Left colon (tissue), 2 donors: ENCODE data around the gene NCOA1. TPM values are rescaled to one million over a fixed set of nuclear protein-coding genes. Genes with fewer than 3 reads are reported as not detected.
A peak's percentile ranks its signal among the peaks of the same experiment; 100 is the strongest.

Experiments used
- ATAC-seq: fragments of 200-7000 bp; cut with Tn5 transposase; one replicate; pipeline ENCODE4 v1.9.1; 2020; ENCODE audit warnings: mild to moderate bottlenecking, moderate library complexity
- DNase-seq, 2 donors: peaks; one replicate each; pipeline ENCODE4 v3.0.0-alpha.2; 2020
- intact Hi-C, 2 donors: fragments of 100-400 bp; cut with DNase I in 1 of 2; cut with micrococcal nuclease in 1 of 2; formaldehyde crosslinking; loops; one replicate each; pipeline versions ENCODE4 v1.11.2 to v1.14.0; 2022; cut with DNase I, micrococcal nuclease
- total RNA-seq, 2 donors: library from RNA; stranded (reverse); fragmentation: NEBNext Ultra II Directional; extraction: Animal tissue kit (Norgen Biotek cat#: 25700); gene quantifications; one replicate each; pipeline ENCODE4 v1.2.1, GENCODE V29; 2021
- donor health status: DM: no; HTN: no; CAD: no.
- donor health status: DM: yes; HTN: yes; CAD: no.

Gene NCOA1
- total RNA-seq, 2 donors from 2014 or later, result 34.2 to 38.9 TPM

- ATAC-seq (no peak), DNase-seq (no peak)
- intact Hi-C loops, result no loop called here
Measured at GRCh38 chr2:24496959-24497358, 5.9 kb downstream of the NCOA1 start.

GRCh38 chr2:24497685-24498084 is 6.6 kb downstream of the NCOA1 start:
- ATAC-seq, result no peak
- intact Hi-C loops, result no loop called here
- no peak for DNase-seq

DNA sequence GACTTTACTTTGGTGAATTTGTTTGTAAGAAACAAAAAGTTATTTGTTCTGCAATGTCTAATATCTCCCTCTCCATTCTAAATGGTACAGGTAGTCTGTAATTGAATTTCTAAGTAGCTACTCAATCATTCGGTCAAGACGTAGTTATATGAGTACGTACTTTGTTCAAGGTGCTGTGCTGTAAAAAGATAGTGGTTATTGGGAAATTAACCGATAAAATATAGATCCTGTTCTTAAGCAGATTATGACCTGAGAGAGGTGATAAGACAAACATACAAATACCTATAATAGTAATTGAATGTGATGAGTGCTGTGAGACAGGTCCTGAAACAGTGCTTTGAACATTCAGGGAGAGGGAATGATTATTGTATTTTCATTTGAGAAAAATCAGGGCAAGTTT is 7.1 kb downstream of the NCOA1 start:
- DNase-seq (no peak), ATAC-seq (no peak)
- intact Hi-C loops, result no loop called here

GRCh38 chr2:24501813-24502212 is 10.8 kb downstream of the NCOA1 start:
- no peak for DNase-seq
- intact Hi-C loops, result no loop called here
- no peak for ATAC-seq

GRCh38 chr2:24505534-24506275 is 14.7 kb downstream of the NCOA1 start:
- ATAC-seq, result no peak
- no peak for DNase-seq
- intact Hi-C loops, result no loop called here

GRCh38 chr2:24507549-24507948 is 16.5 kb downstream of the NCOA1 start:
- no peak for DNase-seq
- intact Hi-C loops, result no loop called here
- no peak for ATAC-seq

DNA sequence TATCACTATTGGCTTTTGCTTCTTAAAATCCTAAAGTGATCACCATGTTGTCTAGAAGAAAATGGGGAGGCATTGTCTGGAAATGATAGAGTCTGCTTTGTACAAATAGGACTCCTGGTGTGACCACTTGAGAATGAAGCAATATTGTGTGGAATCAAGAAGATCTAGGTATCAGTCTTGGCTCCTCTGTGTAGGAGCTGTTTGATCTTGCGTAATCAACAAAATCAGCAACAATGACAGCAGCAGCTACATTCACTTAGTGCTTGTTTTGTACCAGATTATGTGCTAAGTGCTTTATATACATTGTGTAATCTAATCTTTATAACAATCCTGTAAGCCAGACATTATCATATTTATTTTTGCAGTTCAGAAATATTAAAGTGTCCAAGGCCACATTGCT is 17.8 kb downstream of the NCOA1 start:
- DNase-seq (no peak), ATAC-seq (no peak)
- intact Hi-C loops, result no loop called here

DNA sequence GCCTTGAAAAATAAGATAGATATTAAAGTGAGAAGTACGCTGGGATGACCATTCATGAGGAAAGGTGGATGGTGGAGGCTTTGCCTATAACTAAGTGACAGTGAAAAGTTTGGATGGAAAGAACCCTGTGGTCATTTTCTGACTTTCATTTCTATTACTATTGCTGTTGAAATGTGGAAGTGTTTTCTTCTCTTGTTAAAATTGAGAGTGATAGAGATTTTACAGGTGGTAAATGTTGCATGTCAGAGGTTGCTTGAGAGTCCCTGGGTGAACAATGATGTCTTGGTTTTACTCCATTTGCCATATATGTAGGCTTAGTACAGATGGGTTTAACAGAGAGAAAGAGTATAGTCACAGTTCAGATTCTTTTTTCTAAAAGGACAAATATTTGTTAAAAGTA is 18.4 kb downstream of the NCOA1 start:
- ATAC-seq, result no peak
- intact Hi-C loops, result no loop called here

DNA sequence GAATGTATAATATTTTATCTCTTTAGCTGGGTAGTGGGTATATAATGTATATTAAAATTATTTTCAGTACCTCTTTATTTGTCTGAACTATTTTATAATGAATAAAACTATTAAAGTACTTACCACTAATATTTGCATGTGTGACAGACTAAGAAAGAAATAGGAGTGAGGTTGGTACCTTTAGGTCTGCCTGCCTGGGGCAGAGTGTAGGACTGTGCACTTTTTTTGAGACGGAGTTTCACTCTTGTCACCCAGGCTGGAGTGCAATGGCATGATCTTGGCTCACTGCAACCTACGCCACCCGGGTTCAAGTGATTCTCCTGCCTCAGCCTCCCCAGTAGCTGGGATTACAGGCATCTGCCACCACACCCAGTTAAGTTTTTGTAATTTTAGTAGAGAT is 18.8 kb downstream of the NCOA1 start:
- intact Hi-C loops, result no loop called here
- DNase-seq, result no peak
- ATAC-seq, result no peak

More for the DNA sequence above, 18.4 kb downstream of the NCOA1 start:
- DNase-seq, result no peak

- no peak for ATAC-seq
- intact Hi-C loops, result no loop called here
- DNase-seq, result no peak
Measured at GRCh38 chr2:24510771-24511170, 19.7 kb downstream of the NCOA1 start.

- ATAC-seq (no peak), DNase-seq (no peak)
- intact Hi-C loops, result no loop called here
Measured at GRCh38 chr2:24511198-24511597, 20.1 kb downstream of the NCOA1 start.

GRCh38 chr2:24511894-24512293 is 20.8 kb downstream of the NCOA1 start:
- no peak for DNase-seq
- intact Hi-C loops, result no loop called here
- no peak for ATAC-seq

DNA sequence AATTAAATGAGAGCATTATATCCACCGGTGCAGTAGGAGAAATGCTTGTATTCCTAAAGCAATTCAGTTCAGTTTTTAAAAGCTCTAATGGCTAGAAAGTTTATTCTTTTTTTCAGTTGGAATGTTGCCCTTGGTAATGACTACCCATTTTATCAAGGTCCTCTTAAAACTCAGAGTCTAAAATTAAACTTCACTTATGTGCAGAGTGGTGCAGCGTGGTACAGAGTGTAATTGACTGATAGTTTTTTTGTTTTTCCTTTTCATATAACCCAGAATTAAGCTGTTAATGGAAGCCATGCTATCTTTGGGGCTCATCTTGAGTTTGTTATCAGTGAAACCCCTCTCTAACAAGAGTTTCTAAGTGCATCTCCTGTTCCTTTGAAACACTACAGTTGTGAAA is 21.4 kb downstream of the NCOA1 start:
- no peak for DNase-seq
- ATAC-seq, result no peak
- intact Hi-C loops, result no loop called here

DNA sequence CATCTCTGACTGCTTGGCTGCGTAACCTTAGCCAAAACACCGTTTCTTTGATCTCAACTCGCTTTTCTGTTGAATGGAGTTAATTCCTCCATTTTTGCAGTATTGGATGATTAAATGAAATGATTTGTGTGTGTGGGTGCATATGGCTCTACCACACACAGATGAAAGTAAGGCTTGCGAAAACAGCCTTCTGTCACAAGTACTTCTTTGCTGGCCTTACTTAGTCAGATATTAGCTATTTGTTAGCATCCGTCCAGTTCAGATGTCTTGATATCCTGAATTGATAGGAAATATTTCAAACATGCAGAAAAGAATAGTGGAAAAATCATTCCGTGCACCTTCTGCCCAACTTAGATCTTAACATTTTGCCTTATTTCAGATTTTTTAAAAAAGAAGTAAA is 21.8 kb downstream of the NCOA1 start:
- DNase-seq, result no peak
- intact Hi-C loops, result no loop called here
- no peak for ATAC-seq

DNA sequence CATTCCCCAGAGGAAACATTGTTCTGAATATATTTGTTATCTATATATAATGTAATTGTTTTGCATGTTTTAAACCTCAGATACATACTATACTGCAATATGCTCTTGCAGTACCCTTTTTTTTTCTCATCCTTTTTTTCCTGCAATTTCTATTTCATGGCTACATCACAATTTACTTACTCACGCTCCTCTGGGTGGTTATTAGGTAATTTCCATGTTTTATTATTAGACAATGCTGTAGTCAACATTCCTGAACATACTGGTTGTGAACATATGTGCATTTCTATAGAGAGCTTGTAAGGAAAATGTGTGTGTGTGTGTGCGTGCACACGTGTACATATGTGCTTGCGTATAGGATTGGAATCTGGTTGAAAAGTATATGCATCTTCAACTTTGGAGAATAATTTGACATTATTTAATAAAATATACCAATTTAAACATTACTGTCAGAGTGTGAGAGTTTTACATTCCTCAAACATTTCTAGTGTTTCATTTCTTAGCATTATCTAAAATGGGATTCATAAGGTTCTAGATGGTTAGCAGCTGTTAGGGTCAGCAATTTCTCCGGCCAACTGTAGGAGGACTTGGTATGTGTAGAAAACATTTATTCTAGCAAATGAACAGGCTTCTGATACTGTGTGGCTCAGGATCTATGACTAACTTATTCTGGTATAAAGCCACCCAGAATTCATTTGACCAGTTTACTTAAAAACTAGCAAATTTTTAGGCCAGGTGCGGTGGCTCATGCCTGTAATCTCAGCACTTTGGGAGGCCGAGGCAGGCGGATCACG is 22.4 kb downstream of the NCOA1 start:
- ATAC-seq, result no peak
- DNase-seq, result no peak
- intact Hi-C loops, result no loop called here

- no peak for DNase-seq
- no peak for ATAC-seq
- intact Hi-C loops, result no loop called here
Measured at GRCh38 chr2:24514820-24515219, 23.8 kb downstream of the NCOA1 start.

DNA sequence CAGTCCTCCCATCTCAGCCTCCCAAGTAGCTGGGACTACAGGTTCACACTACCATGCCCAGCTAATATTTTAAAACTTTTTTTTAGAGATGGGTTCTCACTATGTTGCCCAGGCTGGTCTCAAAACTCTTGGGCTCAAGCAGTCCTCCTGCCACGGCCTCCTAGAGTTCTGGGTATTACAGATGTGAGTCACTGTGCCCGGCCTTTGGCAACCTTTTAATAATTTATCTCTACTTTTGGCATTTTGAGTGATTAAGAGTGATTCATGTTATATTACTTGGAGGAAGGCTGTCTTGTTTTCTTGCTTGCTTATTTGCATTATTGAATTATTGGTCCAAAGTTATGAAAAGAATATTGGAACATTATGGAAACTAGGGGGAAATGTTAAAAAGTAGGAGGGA is 24.3 kb downstream of the NCOA1 start:
- intact Hi-C loops, result no loop called here
- ATAC-seq, result no peak
- DNase-seq, result no peak

DNA sequence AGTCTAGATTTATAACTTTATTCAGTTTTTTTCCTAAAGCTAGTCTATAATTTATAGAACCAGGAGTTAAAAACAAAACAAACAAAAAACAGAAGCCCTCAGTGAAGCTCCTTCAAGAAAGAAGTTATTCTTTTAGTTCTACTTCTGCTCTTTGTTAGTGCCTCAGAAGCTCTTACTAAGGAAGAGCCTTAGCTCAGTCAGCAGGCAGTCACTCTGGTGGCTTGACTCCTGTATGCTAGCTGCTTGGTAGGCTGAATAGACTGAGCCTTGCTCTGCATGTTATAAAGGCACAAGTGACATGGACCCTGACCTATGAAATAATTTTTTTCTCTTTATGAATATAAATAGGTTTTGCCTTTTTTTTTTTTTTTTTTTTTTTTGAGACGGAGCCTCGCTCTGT is 24.8 kb downstream of the NCOA1 start:
- peak; percentile 36 for ATAC-seq

DNA sequence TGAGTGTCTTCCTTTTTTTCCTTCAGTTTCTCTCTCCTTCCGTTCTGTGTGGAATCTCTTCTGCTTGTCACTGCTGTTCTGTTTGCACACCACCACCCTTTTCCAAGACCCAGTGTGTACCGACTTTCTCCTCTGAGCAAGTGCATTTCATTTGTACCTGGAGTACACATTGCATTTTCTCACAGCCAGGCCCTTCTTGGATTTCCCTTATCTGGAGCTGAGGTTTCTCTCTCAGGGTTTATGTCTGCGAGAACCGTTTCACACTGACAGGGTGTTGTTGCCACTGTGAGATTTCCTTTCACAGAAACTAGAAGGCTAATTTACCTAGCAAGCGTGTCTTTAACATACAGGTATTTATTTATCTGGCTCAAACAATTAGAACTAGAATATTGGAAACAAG is 26.2 kb downstream of the NCOA1 start:
- ATAC-seq (no peak), DNase-seq (no peak)
- intact Hi-C loops, result no loop called here

More for the DNA sequence above, 24.8 kb downstream of the NCOA1 start:
- no peak for DNase-seq
- intact Hi-C loops, result no loop called here

- intact Hi-C loops, result no loop called here
Measured at GRCh38 chr2:24520175-24520574, 29.1 kb downstream of the NCOA1 start.

More at GRCh38 chr2:24520175-24520574, 29.1 kb downstream of the NCOA1 start:
- no peak for DNase-seq
- ATAC-seq, result no peak
